Stimulated activated CD8-positive, alpha-beta memory T cell treated with anti-CD3 and anti-CD28 coated beads, Interleukin-15, amount 100 ng/mL, for 48 hours (primary cell): ENCODE data around the gene ZNF462.

ENCODE experiments used
- DNase-seq, 2 donors: peaks; one replicate each; pipeline ENCODE4 v3.0.0-alpha.2; 2020; ENCODE audit warnings: low read depth in 2 of 2

The ZNF462 gene

GRCh38 chr9:107060062-107060461 lies 197.1 kb downstream of the ZNF462 start:
- no peak for DNase-seq
